Neutrophil (primary cell): ENCODE results near the gene BMPER.
"Not testable (repeated sequence)": the region's sequence is repeated elsewhere in the genome, so short reads cannot be mapped to it uniquely, and the experiment has no call there.

ENCODE experiments used
- H3K27ac ChIP-seq: fragments of 200-600 bp; sonication (generic); 2 replicates; pipeline ENCODE4 v1.5.1; 2016; ENCODE audit warnings: mild to moderate bottlenecking, moderate library complexity
- H3K27me3 ChIP-seq: fragments of 200-600 bp; sonication (generic); 2 replicates; pipeline ENCODE4 v1.6.0; 2016; ENCODE audit warnings: mild to moderate bottlenecking
- H3K36me3 ChIP-seq: fragments of 200-600 bp; sonication (generic); 2 replicates; pipeline ENCODE4 v1.5.1; 2017
- H3K4me1 ChIP-seq, 2 experiments: fragments of 200-600 bp in 1 of 2; sonication (generic) in 1 of 2; 1 replicate in 1 of 2; 2 replicates in 1 of 2; pipeline versions ENCODE4 v1.5.1 to v1.6.1; 2013 to 2016; ENCODE audit warnings: low read depth in 1 of 2, low read length in 1 of 2, mild to moderate bottlenecking in 1 of 2, moderate library complexity in 1 of 2; ENCODE audit not compliant: control insufficient read depth in 1 of 2, insufficient read depth in 1 of 2
- H3K4me3 ChIP-seq, 2 experiments: fragments of 200-600 bp in 1 of 2; sonication (generic) in 1 of 2; 1 replicate in 1 of 2; 2 replicates in 1 of 2; pipeline ENCODE4 v1.5.1; 2013 to 2016; ENCODE audit warnings: low read depth in 1 of 2, low read length in 1 of 2, mild to moderate bottlenecking in 1 of 2, moderate library complexity in 1 of 2
- H3K9me3 ChIP-seq: fragments of 200-600 bp; sonication (generic); 2 replicates; pipeline ENCODE4 v1.5.1; 2016
- TF ChIP-seq, protein P1 (sequence below): fragments of 200-600 bp; sonication (generic); IDR thresholded peaks from 2 replicates; pipeline ENCODE4 v1.5.1; 2016; ENCODE audit warnings: antibody characterized with exemption

BMPER gene

DNA sequence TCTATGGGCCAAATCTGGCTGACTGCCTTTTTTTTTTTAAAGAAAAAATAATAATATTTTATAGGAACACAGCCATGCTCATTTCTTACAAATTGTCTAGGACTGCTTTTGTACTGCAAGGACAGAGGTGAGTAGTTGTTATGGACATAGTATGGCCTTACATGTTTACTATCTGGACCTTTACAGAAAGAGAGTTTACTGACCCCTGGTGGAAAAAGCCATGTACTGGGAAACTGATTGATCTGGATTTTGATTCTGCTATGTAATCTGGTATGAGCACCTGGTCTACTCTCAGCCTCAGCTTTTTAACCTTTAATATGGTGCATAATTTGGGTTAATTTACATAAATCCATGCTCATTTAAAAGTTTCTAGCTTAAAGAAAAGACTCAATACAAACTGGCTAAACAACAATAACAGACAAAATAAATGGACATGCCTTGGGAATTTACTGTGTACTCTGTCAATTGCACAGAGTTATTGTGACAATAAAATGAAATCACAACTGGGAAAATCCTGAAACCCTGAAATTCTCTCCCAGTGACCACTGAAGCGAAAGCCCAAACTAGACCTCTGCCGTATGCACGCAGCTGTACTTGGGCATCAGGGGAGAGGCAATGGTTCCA, 260.7 kb downstream of the BMPER start:
- H3K27me3 ChIP-seq, result no peaks in the 10 kb centered on the region
- no peaks in the 10 kb centered on the region for H3K9me3 ChIP-seq
- no peaks in the 10 kb centered on the region for H3K4me1 ChIP-seq
- H3K36me3 ChIP-seq, result no peaks in the 10 kb centered on the region
- H3K27ac ChIP-seq, result no peak overlapping the region
- TF ChIP-seq, protein P1, sequence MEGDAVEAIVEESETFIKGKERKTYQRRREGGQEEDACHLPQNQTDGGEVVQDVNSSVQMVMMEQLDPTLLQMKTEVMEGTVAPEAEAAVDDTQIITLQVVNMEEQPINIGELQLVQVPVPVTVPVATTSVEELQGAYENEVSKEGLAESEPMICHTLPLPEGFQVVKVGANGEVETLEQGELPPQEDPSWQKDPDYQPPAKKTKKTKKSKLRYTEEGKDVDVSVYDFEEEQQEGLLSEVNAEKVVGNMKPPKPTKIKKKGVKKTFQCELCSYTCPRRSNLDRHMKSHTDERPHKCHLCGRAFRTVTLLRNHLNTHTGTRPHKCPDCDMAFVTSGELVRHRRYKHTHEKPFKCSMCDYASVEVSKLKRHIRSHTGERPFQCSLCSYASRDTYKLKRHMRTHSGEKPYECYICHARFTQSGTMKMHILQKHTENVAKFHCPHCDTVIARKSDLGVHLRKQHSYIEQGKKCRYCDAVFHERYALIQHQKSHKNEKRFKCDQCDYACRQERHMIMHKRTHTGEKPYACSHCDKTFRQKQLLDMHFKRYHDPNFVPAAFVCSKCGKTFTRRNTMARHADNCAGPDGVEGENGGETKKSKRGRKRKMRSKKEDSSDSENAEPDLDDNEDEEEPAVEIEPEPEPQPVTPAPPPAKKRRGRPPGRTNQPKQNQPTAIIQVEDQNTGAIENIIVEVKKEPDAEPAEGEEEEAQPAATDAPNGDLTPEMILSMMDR, result no peak
- no peak overlapping the region for H3K4me3 ChIP-seq

DNA sequence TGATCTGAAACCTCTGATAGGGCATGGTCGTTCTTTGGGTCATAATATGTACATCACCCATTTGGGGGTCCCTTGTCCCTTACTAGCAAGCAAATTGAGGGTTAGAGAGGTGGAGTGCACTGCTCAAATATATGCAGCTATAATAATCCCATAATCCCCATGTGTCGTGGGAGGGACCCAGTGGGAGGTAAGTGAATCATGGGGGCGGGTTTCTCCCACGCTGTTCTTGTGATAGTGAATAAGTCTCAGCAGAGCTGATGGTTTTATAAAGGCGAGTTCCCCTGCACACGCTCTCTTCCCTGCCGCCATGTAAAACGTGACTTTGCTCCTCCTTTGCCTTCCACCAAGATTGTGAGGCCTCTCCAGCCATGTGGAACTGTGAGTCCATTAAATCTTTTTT, 262.7 kb downstream of the BMPER start:
- Histone ChIP-seq H3K27ac (no peak overlapping the region), H3K4me3 (no peak overlapping the region), H3K36me3 (no peaks in the 10 kb centered on the region), H3K4me1 (no peaks in the 10 kb centered on the region), H3K9me3 (no peaks in the 10 kb centered on the region), H3K27me3 (no peaks in the 10 kb centered on the region)
- TF ChIP-seq, protein P1, result no peak

DNA sequence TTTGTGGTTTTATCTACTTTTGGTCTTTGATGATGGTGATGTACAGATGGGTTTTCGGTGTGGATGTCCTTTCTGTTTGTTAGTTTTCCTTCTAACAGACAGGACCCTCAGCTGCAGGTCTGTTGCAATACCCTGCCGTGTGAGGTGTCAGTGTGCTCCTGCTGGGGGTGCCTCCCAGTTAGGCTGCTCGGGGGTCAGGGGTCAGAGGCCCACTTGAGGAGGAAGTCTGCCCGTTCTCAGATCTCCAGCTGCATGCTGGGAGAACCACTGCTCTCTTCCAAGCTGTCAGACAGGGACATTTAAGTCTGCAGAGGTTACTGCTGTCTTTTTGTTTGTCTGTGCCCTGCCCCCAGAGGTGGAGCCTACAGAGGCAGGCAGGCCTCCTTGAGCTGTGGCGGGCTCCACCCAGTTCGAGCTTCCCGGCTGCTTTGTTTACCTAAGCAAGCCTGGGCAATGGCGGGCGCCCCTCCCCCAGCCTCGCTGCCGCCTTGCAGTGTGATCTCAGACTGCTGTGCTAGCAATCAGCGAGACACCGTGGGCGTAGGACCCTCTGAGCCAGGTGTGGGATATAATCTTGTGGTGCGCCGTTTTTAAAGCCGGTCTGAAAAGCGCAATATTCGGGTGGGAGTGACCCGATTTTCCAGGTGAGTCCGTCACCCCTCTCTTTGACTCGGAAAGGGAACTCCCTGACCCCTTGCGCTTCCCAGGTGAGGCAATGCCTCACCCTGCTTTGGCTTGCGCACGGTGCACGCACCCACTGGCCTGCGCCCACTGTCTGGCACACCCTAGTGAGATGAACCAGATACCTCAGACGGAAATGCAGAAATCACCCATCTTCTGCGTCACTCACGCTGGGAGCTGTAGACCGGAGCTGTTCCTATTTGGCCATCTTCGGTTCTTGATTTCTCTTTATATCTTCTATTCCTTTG, 269.6 kb downstream of the BMPER start:
- not testable (repeated sequence) for H3K27me3 ChIP-seq, H3K4me1 ChIP-seq, H3K9me3 ChIP-seq, H3K36me3 ChIP-seq, H3K27ac ChIP-seq, H3K4me3 ChIP-seq

DNA sequence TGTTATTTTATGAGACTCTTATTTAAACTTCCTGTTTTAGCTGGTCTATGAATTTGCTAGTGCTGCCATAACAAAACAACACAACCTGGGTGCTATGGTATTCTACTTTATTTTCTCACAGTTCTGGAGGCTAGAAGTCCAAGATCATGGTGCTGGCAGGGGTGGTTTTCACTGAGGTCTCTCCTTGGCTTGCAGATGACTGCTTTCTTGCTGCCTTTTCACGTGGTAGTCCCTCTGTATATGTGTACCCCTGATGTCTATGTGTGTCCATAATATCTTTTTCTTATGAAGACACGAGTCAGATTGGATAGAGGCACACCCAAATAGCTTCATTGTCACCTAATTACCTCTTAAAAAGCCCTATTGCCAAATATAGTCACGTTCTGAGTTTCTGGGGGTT, 270.5 kb downstream of the BMPER start:
- no peaks in the 10 kb centered on the region for H3K27me3 ChIP-seq
- no peaks in the 10 kb centered on the region for H3K9me3 ChIP-seq
- H3K36me3 ChIP-seq, result no peaks in the 10 kb centered on the region
- no peaks in the 10 kb centered on the region for H3K4me1 ChIP-seq
- no peak overlapping the region for H3K4me3 ChIP-seq
- H3K27ac ChIP-seq, result no peak overlapping the region
- TF ChIP-seq, protein P1, result no peak

DNA sequence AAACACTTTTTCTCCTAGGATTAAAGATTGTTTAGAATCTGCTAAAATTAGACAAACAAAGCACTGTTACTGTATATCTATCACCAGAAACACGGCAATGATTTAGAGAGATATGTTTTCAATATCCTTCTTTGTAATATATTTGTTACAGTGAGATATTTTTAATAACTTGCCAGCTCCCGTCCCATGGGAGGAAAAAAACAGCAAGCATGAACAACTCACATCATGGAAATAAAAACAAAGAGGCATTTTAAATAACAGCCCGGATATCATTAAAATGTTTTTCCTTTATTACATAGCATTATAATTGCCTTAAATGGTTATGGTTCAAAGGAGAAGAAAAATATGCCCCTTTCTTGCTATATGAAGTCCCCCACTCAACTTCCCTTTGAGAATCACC, 272.1 kb downstream of the BMPER start:
- Histone ChIP-seq H3K9me3 (no peaks in the 10 kb centered on the region), H3K4me3 (no peak overlapping the region), H3K36me3 (no peaks in the 10 kb centered on the region), H3K27me3 (no peaks in the 10 kb centered on the region), H3K27ac (no peak overlapping the region), H3K4me1 (no peaks in the 10 kb centered on the region)
- TF ChIP-seq, protein P1, result no peak
